Stimulated activated CD4-positive, alpha-beta T cell treated with anti-CD3 and anti-CD28 coated beads, Interleukin-4, amount 100 ng/mL, for 48 hours (primary cell): ENCODE data around the gene MAP7.

Experiments
- DNase-seq, 2 donors: peaks; one replicate each; pipeline ENCODE4 v3.0.0-alpha.2; 2020; ENCODE audit warnings: low read depth in 2 of 2

MAP7 gene

GRCh38 chr6:136564180-136564579 is 14.0 kb upstream of the MAP7 start:
- no peak for DNase-seq

- DNase-seq: no peak
These were observed 13.3 kb upstream of the MAP7 start for GRCh38 chr6:136563386-136564152.

GRCh38 chr6:136562211-136562610 is 12.0 kb upstream of the MAP7 start:
- DNase-seq: no peak

- DNase-seq: no peak
These were observed 3.1 kb upstream of the MAP7 start for GRCh38 chr6:136553166-136553787.

GRCh38 chr6:136552054-136552453 is 1.8 kb upstream of the MAP7 start:
- no peak for DNase-seq

GRCh38 chr6:136551103-136551502 is 881 bp upstream of the MAP7 start:
- no peak for DNase-seq

GRCh38 chr6:136550045-136550329 is 235 bp downstream of the MAP7 start:
- no peak for DNase-seq

GRCh38 chr6:136549300-136550044 is 750 bp downstream of the MAP7 start:
- DNase-seq: no peak

- no peak for DNase-seq
These were observed 1.5 kb downstream of the MAP7 start for GRCh38 chr6:136548582-136549299.

GRCh38 chr6:136547871-136548270 is 2.4 kb downstream of the MAP7 start:
- DNase-seq: no peak

- no peak for DNase-seq
These were observed 2.9 kb downstream of the MAP7 start for GRCh38 chr6:136547336-136547735.

- DNase-seq: no peak
These were observed 3.9 kb downstream of the MAP7 start for GRCh38 chr6:136546331-136546730.

- no peak for DNase-seq
These were observed 5.9 kb downstream of the MAP7 start for GRCh38 chr6:136544326-136544725.

GRCh38 chr6:136541395-136541794 is 8.8 kb downstream of the MAP7 start:
- no peak for DNase-seq

GRCh38 chr6:136539967-136540652 is 10.1 kb downstream of the MAP7 start:
- DNase-seq: no peak

- DNase-seq: no peak
These were observed 11.4 kb downstream of the MAP7 start for GRCh38 chr6:136538836-136539235.

- DNase-seq: no peak
These were observed 14.2 kb downstream of the MAP7 start for GRCh38 chr6:136535880-136536650.

GRCh38 chr6:136535017-136535765 is 15.0 kb downstream of the MAP7 start:
- no peak for DNase-seq

GRCh38 chr6:136534268-136534667 is 16.0 kb downstream of the MAP7 start:
- DNase-seq: no peak

- no peak for DNase-seq
These were observed 16.7 kb downstream of the MAP7 start for GRCh38 chr6:136533487-136533886.
